DMS 273 treated with DMSO at 0.1 percent for 48 hours (cell line): Measurements from ENCODE around the gene MSH6.
"Not testable (repeated sequence)": the region's sequence is repeated elsewhere in the genome, so short reads cannot be mapped to it uniquely, and the experiment has no call there.

Experiments used
- DNase-seq: peaks from one replicate; lab custom pipeline; 2025; lab: John Stamatoyannopoulos, UW

The MSH6 gene

GRCh38 chr2:47844162-47844561 lies 61.2 kb downstream of the MSH6 start:
- no peak for DNase-seq

- DNase-seq = no peak
Observed at GRCh38 chr2:47849368-47849767, 66.4 kb downstream of the MSH6 start.

DNA sequence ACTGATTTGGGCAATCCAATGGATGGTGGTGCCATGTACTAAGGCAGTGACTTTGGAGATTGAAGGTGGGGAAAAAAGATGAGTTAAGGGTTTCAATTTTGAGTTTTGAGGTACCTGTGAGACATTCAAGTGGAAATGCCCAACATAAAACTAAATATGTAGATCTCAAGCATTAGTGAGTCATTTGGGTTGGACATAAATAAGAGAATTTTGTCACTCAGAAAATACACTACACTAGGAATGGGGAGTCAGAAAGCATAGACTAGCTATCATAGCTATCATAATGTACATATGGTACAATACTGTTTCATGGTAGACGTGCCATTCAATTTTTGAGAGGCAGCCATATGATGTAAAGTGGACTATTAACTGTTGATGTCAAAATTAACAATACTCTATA lies 67.3 kb downstream of the MSH6 start:
- no peak for DNase-seq

- DNase-seq = not testable (repeated sequence)
Observed at GRCh38 chr2:47853067-47853777, 70.3 kb downstream of the MSH6 start.
